Lower lobe of right lung (tissue), 2 donors: ENCODE measurements around the gene SPEM2. TPM values are rescaled to one million over a fixed set of nuclear protein-coding genes. Genes with fewer than 3 reads are reported as not detected.

Source experiments
- ATAC-seq, 2 donors: fragments of 200-7000 bp; cut with Tn5 transposase; one replicate each; pipeline ENCODE4 v1.9.1; 2020 to 2022; ENCODE audit warnings: mild to moderate bottlenecking in 2 of 2, moderate library complexity in 2 of 2
- DNase-seq: peaks from one replicate; pipeline ENCODE4 v3.0.0-alpha.2; 2020
- H3K27ac ChIP-seq: fragments of 200-600 bp; one replicate; pipeline ENCODE4 v1.8.0; 2022
- H3K27me3 ChIP-seq: fragments of 200-600 bp; one replicate; pipeline ENCODE4 v1.8.0; 2022; ENCODE audit warnings: low read depth
- H3K36me3 ChIP-seq: fragments of 200-600 bp; one replicate; pipeline ENCODE4 v1.8.0; 2022; ENCODE audit warnings: mild to moderate bottlenecking
- H3K4me1 ChIP-seq: fragments of 200-600 bp; one replicate; pipeline ENCODE4 v1.8.0; 2022
- H3K4me3 ChIP-seq: fragments of 200-600 bp; one replicate; pipeline ENCODE4 v1.8.0; 2022; ENCODE audit warnings: mild to moderate bottlenecking
- H3K9me3 ChIP-seq: fragments of 200-600 bp; one replicate; pipeline ENCODE4 v1.8.0; 2022
- intact Hi-C: fragments of 100-400 bp; cut with DNase I; formaldehyde crosslinking; loops from one replicate; pipeline ENCODE4 v1.11.0; 2022
- total RNA-seq: library from RNA; stranded (reverse); fragmentation: NEBNext Ultra II Directional; extraction: Animal tissue kit (Norgen Biotek cat#: 25700); gene quantifications from one replicate; pipeline ENCODE4 v1.2.1, GENCODE V29; 2021
- TF ChIP-seq, protein P1 (sequence below): fragments of 200-600 bp; IDR thresholded peaks from one replicate; pipeline ENCODE4 v1.8.0; 2022; ENCODE audit warnings: antibody characterized with exemption, mild to moderate bottlenecking
- donor health status: DM: no; HTN: yes; CAD: no; lungs with severe emphysema.

Gene SPEM2
- total RNA-seq, 1 donor from 2014 or later = not detected

DNA sequence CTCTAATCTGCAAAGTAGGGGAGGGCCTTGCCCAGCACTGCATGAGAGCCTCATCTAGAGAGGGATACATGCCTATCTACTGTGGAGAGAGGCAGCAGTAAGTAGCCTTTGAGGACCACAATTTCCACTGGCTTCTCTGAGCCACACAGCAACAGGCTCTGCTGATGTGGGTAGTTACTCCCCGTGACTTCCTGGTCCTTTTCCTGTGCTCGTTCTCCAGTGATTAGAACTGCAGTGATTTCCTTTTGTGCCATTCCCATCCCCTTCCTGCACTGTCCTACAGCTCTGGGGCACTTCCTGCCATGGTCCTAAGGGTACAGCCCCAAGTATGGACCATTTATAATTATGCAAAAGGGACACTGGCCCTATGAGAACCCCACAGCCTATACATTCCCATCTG is 34.1 kb upstream of the SPEM2 start:
- H3K9me3 ChIP-seq = no peaks in the 10 kb centered on the region
- H3K36me3 ChIP-seq = peaks cover 48% of the 10 kb centered on the region
- DNase-seq (no peak), ATAC-seq (no peak)
- no peaks in the 10 kb centered on the region for H3K27me3 ChIP-seq
- peak overlapping the region; percentile 46 for H3K27ac ChIP-seq
- H3K4me3 ChIP-seq = no peak overlapping the region
- TF ChIP-seq, protein P1, sequence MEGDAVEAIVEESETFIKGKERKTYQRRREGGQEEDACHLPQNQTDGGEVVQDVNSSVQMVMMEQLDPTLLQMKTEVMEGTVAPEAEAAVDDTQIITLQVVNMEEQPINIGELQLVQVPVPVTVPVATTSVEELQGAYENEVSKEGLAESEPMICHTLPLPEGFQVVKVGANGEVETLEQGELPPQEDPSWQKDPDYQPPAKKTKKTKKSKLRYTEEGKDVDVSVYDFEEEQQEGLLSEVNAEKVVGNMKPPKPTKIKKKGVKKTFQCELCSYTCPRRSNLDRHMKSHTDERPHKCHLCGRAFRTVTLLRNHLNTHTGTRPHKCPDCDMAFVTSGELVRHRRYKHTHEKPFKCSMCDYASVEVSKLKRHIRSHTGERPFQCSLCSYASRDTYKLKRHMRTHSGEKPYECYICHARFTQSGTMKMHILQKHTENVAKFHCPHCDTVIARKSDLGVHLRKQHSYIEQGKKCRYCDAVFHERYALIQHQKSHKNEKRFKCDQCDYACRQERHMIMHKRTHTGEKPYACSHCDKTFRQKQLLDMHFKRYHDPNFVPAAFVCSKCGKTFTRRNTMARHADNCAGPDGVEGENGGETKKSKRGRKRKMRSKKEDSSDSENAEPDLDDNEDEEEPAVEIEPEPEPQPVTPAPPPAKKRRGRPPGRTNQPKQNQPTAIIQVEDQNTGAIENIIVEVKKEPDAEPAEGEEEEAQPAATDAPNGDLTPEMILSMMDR = no peak
- H3K4me1 ChIP-seq = peaks cover 26% of the 10 kb centered on the region
- intact Hi-C loops = no loop called here

DNA sequence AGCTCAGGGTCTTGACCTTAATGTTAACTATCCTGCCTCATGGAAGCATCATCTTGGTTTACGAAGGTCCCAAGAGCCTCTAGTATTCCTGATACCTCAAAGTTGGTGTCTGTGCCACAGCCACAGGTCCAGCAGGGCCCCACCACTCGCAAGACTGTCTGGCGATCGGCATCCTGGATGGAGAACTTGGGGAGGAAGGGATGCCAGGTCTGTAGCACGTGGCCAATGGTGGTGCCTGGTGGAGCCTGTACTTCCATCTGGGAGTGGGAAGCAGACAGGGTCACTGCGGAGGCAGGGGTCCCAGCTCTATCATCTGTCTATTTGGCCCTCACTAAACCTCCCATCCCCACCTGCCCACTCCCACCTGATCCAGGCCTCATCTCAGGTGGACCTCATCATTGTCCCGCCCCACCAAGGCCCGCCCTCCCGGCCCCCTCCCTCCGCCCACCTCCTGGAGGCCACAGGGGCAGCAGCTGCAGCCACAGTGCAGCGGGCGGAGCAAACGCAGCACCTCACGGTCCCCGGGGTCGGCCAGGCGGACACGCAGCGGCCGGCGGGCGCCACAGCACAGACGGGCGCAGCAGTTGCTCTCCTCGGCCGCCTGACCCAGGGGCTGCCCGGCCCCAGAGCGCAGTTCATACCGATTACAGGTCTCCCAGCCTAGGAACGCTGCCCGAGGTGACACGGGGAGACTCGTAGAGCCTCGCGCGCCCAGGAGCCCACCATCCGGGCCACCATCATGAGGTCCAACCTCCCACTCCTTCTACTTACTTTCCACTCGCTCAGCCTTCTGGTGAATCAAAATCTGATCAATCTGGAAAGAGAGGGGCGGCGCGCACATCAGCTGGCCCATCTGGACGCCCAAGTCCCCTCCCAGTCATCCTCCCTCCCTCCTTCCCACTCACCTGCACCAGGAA is 32.5 kb upstream of the SPEM2 start:
- Histone ChIP-seq H3K27me3 (no peaks in the 10 kb centered on the region), H3K4me1 (peaks cover 26% of the 10 kb centered on the region), H3K27ac (peak overlapping the region; percentile 87), H3K36me3 (peaks cover 37% of the 10 kb centered on the region), H3K4me3 (peak overlapping the region; percentile 86), H3K9me3 (no peaks in the 10 kb centered on the region)
- TF ChIP-seq, protein P1 = no peak
- intact Hi-C loops = no loop called here
- DNase-seq = no peak
- ATAC-seq = no peak

DNA sequence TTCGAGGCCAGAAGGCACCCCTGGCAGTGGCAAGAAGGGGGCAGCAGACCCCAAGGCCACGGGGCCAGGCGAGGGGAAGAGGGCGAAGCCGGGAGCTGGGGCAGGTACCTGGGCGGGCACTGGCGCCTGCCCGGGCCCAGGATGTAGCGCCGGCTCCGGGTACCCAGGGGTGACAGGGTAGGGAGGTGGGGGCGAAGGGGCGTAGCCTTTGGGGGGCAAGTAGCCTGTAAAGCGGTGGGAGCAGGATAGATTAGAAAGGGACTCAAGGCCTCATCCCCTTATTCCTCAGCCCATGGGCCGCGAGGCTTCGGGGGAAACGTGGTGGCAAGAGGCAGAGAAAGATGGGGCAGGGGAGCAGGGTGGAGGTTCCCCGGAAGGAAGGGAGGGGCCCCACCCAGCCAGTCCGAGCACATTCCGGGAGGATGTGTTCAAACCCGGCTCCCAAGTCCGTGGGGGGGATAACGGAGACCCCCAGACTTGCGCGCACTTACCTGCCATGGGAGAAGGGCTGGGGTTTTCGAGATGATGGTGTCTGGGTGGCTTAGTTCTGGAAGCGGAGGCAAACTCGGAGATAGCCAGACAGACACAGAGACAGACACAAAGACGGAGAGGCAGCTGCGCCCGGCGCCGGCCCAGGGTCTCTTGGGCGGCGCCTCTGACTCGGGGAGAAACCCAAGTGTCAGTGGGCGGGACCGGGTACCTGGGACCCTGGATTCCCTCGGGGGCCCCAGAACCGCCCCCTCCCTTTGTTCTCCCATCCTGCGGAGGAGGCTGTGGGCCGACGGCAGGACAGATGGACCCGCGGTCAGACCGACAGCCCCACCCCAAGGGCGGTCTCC is 31.6 kb upstream of the SPEM2 start:
- no peaks in the 10 kb centered on the region for H3K9me3 ChIP-seq
- peak overlapping the region; percentile 86 for H3K4me3 ChIP-seq
- ATAC-seq (peak; percentile 41), DNase-seq (no peak)
- H3K27ac ChIP-seq = peak overlapping the region; percentile 87
- peaks cover 26% of the 10 kb centered on the region for H3K4me1 ChIP-seq
- H3K36me3 ChIP-seq = peaks cover 28% of the 10 kb centered on the region
- H3K27me3 ChIP-seq = no peaks in the 10 kb centered on the region
- TF ChIP-seq, protein P1 = no peak
- intact Hi-C loops = no loop called here

DNA sequence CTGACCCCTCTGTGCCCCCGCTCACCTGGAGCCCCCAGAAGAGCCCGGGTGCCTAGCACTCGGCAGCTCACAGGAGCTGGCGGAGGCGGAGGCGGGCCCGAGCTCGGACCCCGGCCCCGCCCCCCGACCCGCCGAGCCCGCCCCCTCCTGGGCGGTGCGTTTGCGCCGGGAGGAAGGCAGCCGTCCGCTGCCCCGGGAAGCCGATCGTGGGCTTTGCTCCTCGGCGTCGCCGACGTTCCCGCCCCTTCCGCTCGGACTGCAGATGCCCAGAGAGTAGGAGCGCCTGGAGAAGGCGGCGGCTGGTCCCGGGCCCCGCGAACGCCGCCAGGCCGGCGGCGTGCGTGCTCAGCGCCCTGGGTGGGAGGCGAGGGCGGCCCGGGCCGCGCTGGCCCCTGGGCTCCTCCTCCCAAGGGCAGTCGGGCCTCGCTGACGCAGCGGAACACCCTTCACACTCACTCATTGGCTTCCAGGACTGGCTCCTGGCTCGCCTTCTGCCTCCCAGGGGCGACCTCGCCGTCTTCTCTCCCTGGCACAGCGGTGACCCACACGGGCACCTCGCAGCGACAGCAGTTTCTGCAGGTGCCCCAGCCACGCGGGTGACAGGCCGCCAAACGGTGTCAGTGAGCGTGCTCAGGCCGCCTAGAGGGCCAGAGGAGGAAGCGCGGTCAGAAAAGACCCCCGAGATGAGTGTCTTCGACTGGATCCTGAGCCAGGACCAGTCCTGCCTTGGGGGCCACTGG is 30.8 kb upstream of the SPEM2 start, which contains the start of gene PLSCR3:
Gene PLSCR3 (minus strand): TSS at position 74 of the 740 bp plus-strand sequence. CDS start 415 bp downstream, outside the sequence.
- intact Hi-C loops = no loop called here
- Histone ChIP-seq H3K9me3 (no peaks in the 10 kb centered on the region), H3K27ac (peak within 1 kb of the TSS; percentile 87), H3K4me3 (peak within 1 kb of the TSS; percentile 86), H3K4me1 (peaks cover 26% of the 10 kb centered on the region), H3K27me3 (no peaks in the 10 kb centered on the region), H3K36me3 (peaks cover 21% of the 10 kb centered on the region)
- DNase-seq (peak; percentile 91), ATAC-seq (peak; percentile 95 to 97)
- TF ChIP-seq, protein P1 = no peak

DNA sequence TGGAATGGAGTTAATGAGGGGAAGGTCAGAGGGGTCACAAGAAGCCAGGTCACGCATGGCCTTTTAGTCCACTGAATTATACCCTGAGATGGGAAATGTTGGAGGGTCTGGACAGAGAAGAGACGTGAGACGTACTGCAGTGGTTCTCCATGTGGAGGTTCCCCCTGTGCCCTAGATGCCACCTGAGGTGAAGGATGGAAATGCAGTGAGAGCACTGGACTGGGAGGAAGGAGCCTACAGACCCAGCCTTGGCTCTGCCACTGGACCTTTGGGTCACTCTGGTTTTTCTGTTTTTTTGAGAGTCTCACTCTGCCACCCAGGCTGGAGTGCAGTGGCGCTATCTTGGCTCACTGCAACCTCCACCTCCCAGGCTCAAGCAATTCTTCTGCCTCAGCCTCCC is 29.3 kb upstream of the SPEM2 start:
- peaks cover 9% of the 10 kb centered on the region for H3K36me3 ChIP-seq
- no peak overlapping the region for H3K27ac ChIP-seq
- ATAC-seq = no peak
- TF ChIP-seq, protein P1 = no peak
- no peak for DNase-seq
- H3K27me3 ChIP-seq = no peaks in the 10 kb centered on the region
- intact Hi-C loops = no loop called here
- H3K4me3 ChIP-seq = no peak overlapping the region
- H3K9me3 ChIP-seq = no peaks in the 10 kb centered on the region
- H3K4me1 ChIP-seq = peaks cover 22% of the 10 kb centered on the region
